Stomach (tissue), 9 donors: ENCODE data around the gene SNX21. TPM values are rescaled to one million over a fixed set of nuclear protein-coding genes. Genes with fewer than 3 reads are reported as not detected.

Source experiments
- DNase-seq, 2 donors: peaks; one replicate each; pipeline versions ENCODE4 v3.0.0 to v3.0.0-alpha.2; 2013 to 2019
- H3K27ac ChIP-seq, 5 donors: fragments of 200-600 bp in 4 of 5; sonication (generic) in 4 of 5; one replicate each; pipeline ENCODE4 v1.5.1; 2013 to 2019; ENCODE audit warnings: mild to moderate bottlenecking in 1 of 5, moderate library complexity in 1 of 5
- H3K27me3 ChIP-seq, 3 donors: fragments of 200-600 bp; sonication (generic); one replicate each; pipeline ENCODE4 v1.5.1; 2017 to 2019; ENCODE audit warnings: mixed run types in 1 of 3
- H3K36me3 ChIP-seq, 4 donors: fragments of 200-600 bp; sonication (generic); 1 replicate in 3 of 4; 2 replicates in 1 of 4; pipeline ENCODE4 v1.5.1; 2016 to 2019
- H3K4me1 ChIP-seq, 4 donors: fragments of 200-600 bp; sonication (generic); one replicate each; pipeline ENCODE4 v1.5.1; 2016 to 2019
- H3K4me3 ChIP-seq, 4 donors: fragments of 200-600 bp; sonication (generic) in 3 of 4; one replicate each; pipeline ENCODE4 v1.5.1; 2016 to 2019; ENCODE audit warnings: mild to moderate bottlenecking in 1 of 4
- H3K9me3 ChIP-seq, 4 donors: fragments of 200-600 bp; sonication (generic); one replicate each; pipeline ENCODE4 v1.5.1; 2016 to 2019
- EP300 ChIP-seq: sonication (generic); formaldehyde crosslinking; IDR thresholded peaks from one replicate; pipeline ENCODE4 v1.6.1; 2017; ENCODE audit warnings: antibody characterized with exemption
- POLR2A ChIP-seq, 4 donors: fragments of 450-650 bp; IDR thresholded peaks; one replicate each; pipeline ENCODE4 v1.6.1; 2016; ENCODE audit warnings: antibody characterized with exemption in 4 of 4, control low read depth in 2 of 4, mild to moderate bottlenecking in 1 of 4, moderate library complexity in 1 of 4
- POLR2AphosphoS5 ChIP-seq, 3 donors: sonication (generic); formaldehyde crosslinking; IDR thresholded peaks; one replicate each; pipeline ENCODE4 v1.6.1; 2016; ENCODE audit warnings: antibody characterized with exemption in 3 of 3
- WGBS, 5 donors: extraction: QIAGEN DNeasy Blood & Tissue Kit in 3 of 5; methylation state at CpG; one replicate each; pipeline versions ENCODE4 v1.1.5 to v1.1.7; 2013 to 2018; 5-methylcytosine and 5-hydroxymethylcytosine counted together
- intact Hi-C: fragments of 100-400 bp; cut with DNase I; formaldehyde crosslinking; loops from one replicate; pipeline ENCODE4 v1.15.1; 2023; ENCODE audit warnings: low total_unique reads
- polyA plus RNA-seq, 3 donors: library from polyadenylated mRNA; stranded (reverse); fragments of 200-250 nt; gene quantifications; one replicate each; pipeline ENCODE4 v1.2.3, GENCODE V29; 2013
- total RNA-seq, 5 donors: library from RNA; depleted of rRNA; stranded (reverse); fragments of >200 nt; gene quantifications; one replicate each; pipeline versions ENCODE4 v1.1.0 to v1.2.3, GENCODE V29; 2014 to 2016
- TF ChIP-seq, protein P1 (sequence below), 7 experiments: fragments of 450-650 bp in 4 of 7; fragments of 200-600 bp in 3 of 7; sonication (generic) in 3 of 7; IDR thresholded peaks; one replicate each; pipeline ENCODE4 v1.5.1; 2016 to 2019; ENCODE audit warnings: antibody characterized with exemption in 7 of 7, control low read depth in 2 of 7, mild to moderate bottlenecking in 1 of 7
- donor health status: healthy with polysubstance abuse.
- donor health status: Bipolar disorder and iron deficiency.
- donor health status: healthy.

The SNX21 gene
- total and polyA plus RNA-seq, 8 donors = 15.2 to 120 (median 24.4) TPM

DNA sequence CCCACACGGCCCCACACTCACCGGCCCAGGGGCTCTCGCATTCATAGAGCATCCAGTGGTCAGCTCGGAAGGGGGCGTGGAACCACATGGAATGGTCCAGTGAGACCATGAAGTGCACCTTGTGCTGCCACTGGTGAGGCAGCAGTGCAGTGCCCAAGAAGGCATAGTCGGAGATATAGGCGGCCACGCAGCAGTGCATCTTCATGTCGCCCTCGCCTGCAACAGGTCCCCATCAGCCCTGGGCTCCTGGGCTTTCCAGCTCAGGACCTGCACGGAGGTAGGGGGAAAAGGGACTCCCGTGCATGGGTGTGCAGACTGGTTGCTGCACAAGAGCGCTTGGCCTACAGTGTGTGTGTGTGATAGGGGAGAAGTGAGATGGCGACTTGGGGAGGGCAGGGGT, 9.9 kb downstream of the SNX21 start:
- Histone ChIP-seq H3K27me3 (no peaks in the 10 kb centered on the region), H3K27ac (peak overlapping the region in 2 of 5 donors; percentile 50 to 56), H3K4me3 (no peak overlapping the region), H3K9me3 (no peaks in the 10 kb centered on the region), H3K36me3 (peaks cover 59 to 97% (median 89%) of the 10 kb centered on the region in 4 donors), H3K4me1 (peaks cover 0 to 41% (median 17%) of the 10 kb centered on the region in 4 donors)
- TF ChIP-seq POLR2AphosphoS5 (IDR thresholded peaks at IDR 0.05) (no peak), POLR2A (IDR thresholded peaks at IDR 0.05) (no peak), EP300 (no peak)
- TF ChIP-seq, protein P1, sequence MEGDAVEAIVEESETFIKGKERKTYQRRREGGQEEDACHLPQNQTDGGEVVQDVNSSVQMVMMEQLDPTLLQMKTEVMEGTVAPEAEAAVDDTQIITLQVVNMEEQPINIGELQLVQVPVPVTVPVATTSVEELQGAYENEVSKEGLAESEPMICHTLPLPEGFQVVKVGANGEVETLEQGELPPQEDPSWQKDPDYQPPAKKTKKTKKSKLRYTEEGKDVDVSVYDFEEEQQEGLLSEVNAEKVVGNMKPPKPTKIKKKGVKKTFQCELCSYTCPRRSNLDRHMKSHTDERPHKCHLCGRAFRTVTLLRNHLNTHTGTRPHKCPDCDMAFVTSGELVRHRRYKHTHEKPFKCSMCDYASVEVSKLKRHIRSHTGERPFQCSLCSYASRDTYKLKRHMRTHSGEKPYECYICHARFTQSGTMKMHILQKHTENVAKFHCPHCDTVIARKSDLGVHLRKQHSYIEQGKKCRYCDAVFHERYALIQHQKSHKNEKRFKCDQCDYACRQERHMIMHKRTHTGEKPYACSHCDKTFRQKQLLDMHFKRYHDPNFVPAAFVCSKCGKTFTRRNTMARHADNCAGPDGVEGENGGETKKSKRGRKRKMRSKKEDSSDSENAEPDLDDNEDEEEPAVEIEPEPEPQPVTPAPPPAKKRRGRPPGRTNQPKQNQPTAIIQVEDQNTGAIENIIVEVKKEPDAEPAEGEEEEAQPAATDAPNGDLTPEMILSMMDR (IDR thresholded peaks at IDR 0.05) = no peak
- 91 to 95% (median 94%) methylated on average over 13 to 14 of the region's 14 CpGs for WGBS, 5 donors
- no peak for DNase-seq
- intact Hi-C loops = no loop called here

DNA sequence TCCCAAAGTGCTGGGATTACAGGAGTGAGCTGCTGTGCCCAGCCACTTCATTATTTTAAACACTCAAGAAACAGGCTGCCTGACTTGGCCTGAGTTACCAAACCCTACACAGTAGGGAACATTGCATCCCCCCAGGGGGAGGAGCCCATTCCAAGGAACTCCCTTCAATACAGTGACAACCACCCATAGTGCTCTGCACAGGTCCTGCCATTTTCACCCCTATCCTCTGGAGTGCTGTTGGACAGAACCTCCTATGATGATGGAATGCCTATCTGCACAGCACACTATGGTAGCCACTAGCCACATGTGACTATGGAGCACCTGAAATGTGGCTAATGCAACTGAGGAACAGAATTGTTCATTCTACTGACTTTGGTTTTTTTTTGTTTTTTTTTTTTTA, 11.9 kb downstream of the SNX21 start:
- no peaks in the 10 kb centered on the region for H3K27me3 ChIP-seq
- H3K4me3 ChIP-seq = no peak overlapping the region
- no peaks in the 10 kb centered on the region for H3K9me3 ChIP-seq
- H3K36me3 ChIP-seq = peaks cover 56 to 97% (median 90%) of the 10 kb centered on the region in 4 donors
- TF ChIP-seq EP300 = no peak
- TF ChIP-seq POLR2A (IDR thresholded peaks at IDR 0.05) = no peak
- no peak for TF ChIP-seq POLR2AphosphoS5 (IDR thresholded peaks at IDR 0.05)
- TF ChIP-seq, protein P1 (IDR thresholded peaks at IDR 0.05) = no peak
- no peak for DNase-seq
- intact Hi-C loops = no loop called here
- H3K27ac ChIP-seq = no peak overlapping the region
- peaks cover 0 to 35% (median 16%) of the 10 kb centered on the region in 4 donors for H3K4me1 ChIP-seq

DNA sequence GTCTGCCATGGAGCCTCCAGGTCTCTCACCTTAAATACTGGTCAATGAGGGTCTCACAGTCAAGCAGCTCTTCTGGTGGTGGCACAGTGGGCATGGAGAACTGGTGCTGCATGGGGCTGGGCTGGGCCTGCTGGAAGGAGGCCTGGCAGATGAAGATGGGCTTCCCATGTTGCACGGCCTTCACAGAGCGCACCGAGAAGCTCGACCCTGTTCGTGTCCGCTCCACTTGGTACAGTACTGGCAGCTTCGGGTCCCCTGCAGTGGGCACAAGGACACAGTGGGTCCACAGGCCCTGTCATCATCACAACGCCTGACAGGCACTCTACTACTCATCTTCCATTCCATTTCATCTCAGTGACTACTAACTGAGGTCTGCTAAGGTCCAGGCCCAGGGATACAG, 14.8 kb downstream of the SNX21 start:
- H3K4me3 ChIP-seq = no peak overlapping the region
- peaks cover 33 to 95% (median 80%) of the 10 kb centered on the region in 4 donors for H3K36me3 ChIP-seq
- H3K27ac ChIP-seq = no peak overlapping the region
- DNase-seq = no peak
- 94 to 99% (median 97%) methylated on average over 8 of the region's 8 CpGs for WGBS, 5 donors
- H3K27me3 ChIP-seq = no peaks in the 10 kb centered on the region
- no peaks in the 10 kb centered on the region for H3K9me3 ChIP-seq
- peaks cover 0 to 20% (median 13%) of the 10 kb centered on the region in 4 donors for H3K4me1 ChIP-seq
- TF ChIP-seq POLR2A (IDR thresholded peaks at IDR 0.05) = no peak
- TF ChIP-seq, protein P1 (IDR thresholded peaks at IDR 0.05) = no peak
- no peak for TF ChIP-seq POLR2AphosphoS5 (IDR thresholded peaks at IDR 0.05)
- no peak for TF ChIP-seq EP300
- intact Hi-C loops = no loop called here

DNA sequence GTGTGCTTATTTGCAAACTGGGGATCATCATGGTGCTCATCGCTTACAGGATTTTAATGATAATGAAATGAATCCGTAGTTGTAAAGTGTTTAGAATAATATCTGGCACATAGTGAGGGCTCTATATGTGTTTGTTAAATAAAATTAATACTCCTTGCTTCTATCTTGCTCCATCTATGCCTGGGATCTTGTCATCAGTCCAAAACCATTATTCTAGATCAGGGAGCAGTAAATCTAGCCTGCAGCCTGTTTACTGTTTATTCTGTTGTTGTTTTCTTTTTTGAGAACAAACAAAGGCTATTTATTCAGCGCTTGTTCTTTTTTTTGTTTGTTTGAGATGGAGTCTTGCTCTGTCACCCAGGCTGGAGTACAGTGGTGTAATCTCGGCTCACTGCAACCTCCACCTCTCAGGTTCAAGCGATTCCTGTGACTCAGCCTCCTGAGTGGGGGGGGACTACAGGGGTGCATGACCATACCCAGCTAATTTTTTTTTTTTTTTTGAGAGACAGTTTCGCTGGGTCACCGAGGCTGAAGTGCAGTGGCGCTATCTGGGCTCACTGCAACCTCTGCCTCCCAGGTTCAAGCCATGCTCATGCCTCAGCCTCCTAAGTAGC, 15.5 kb downstream of the SNX21 start:
- intact Hi-C loops = no loop called here
- H3K27me3 ChIP-seq = no peaks in the 10 kb centered on the region
- 89 to 92% (median 91%) methylated on average over 8 of the region's 8 CpGs for WGBS, 5 donors
- H3K4me1 ChIP-seq = peaks cover 0 to 23% (median 17%) of the 10 kb centered on the region in 4 donors
- no peak overlapping the region for H3K27ac ChIP-seq
- H3K4me3 ChIP-seq = no peak overlapping the region
- DNase-seq = no peak
- TF ChIP-seq, protein P1 (IDR thresholded peaks at IDR 0.05) = no peak
- TF ChIP-seq POLR2AphosphoS5 (IDR thresholded peaks at IDR 0.05) = no peak
- no peak for TF ChIP-seq POLR2A (IDR thresholded peaks at IDR 0.05)
- no peak for TF ChIP-seq EP300
- no peaks in the 10 kb centered on the region for H3K9me3 ChIP-seq
- H3K36me3 ChIP-seq = peaks cover 27 to 95% (median 78%) of the 10 kb centered on the region in 4 donors
